OCI-LY1 (cell line): ENCODE results near the gene C5orf24.

Experiments
- H2AFZ ChIP-seq: fragments of 200-600 bp; sonication (generic), shearing (Covaris generic); 2 replicates; pipeline ENCODE4 v1.6.0; 2014; ENCODE audit warnings: antibody characterized with exemption, mild to moderate bottlenecking, low read length
- H3F3A ChIP-seq: fragments of 200-600 bp; sonication (generic), shearing (Covaris generic); 2 replicates; pipeline ENCODE4 v1.6.0; 2014; ENCODE audit warnings: mild to moderate bottlenecking, antibody characterized with exemption, low read length, moderate library complexity; ENCODE audit not compliant: insufficient read depth
- H3K27ac ChIP-seq: fragments of 200-600 bp; sonication (generic); 2 replicates; pipeline ENCODE4 v1.5.1; 2014; ENCODE audit warnings: low read length, mixed run types, mild to moderate bottlenecking, low read depth; ENCODE audit not compliant: poor library complexity, severe bottlenecking
- H3K27me3 ChIP-seq: fragments of 200-600 bp; sonication (generic); 2 replicates; pipeline ENCODE4 v1.6.0; 2014; ENCODE audit warnings: antibody characterized with exemption, mild to moderate bottlenecking, low read length, moderate library complexity; ENCODE audit not compliant: insufficient read depth
- H3K36me3 ChIP-seq: fragments of 200-600 bp; sonication (generic); 2 replicates; pipeline ENCODE4 v1.6.1; 2014; ENCODE audit warnings: mild to moderate bottlenecking, antibody characterized with exemption, low read length, moderate library complexity, mixed read lengths; ENCODE audit not compliant: insufficient read depth
- H3K4me1 ChIP-seq: fragments of 200-600 bp; sonication (generic); 2 replicates; pipeline ENCODE4 v1.5.1; 2014; ENCODE audit warnings: mild to moderate bottlenecking, low read length, moderate library complexity; ENCODE audit not compliant: insufficient read depth, severe bottlenecking
- H3K4me2 ChIP-seq: fragments of 200-600 bp; sonication (generic), shearing (Covaris generic); 2 replicates; pipeline ENCODE4 v1.6.1; 2014; ENCODE audit warnings: low read length
- H3K4me3 ChIP-seq: fragments of 200-600 bp; sonication (generic); 2 replicates; pipeline ENCODE4 v1.5.1; 2014; ENCODE audit warnings: low read length, low read depth, mild to moderate bottlenecking, mixed read lengths; ENCODE audit not compliant: poor library complexity, severe bottlenecking
- H3K79me2 ChIP-seq: fragments of 200-600 bp; shearing (Covaris generic); 2 replicates; pipeline ENCODE4 v1.6.1; 2016; ENCODE audit warnings: mixed run types, low read length, mixed read lengths; ENCODE audit not compliant: insufficient read depth
- H3K9ac ChIP-seq: fragments of 200-600 bp; sonication (generic), shearing (Covaris generic); 2 replicates; pipeline ENCODE4 v1.6.1; 2014; ENCODE audit warnings: mild to moderate bottlenecking, low read length, mixed read lengths
- H3K9me2 ChIP-seq: fragments of 200-600 bp; sonication (generic), shearing (Covaris generic); 2 replicates; pipeline ENCODE4 v1.6.1; 2014; ENCODE audit warnings: low read depth, mild to moderate bottlenecking, low read length, mixed read lengths
- H3K9me3 ChIP-seq: fragments of 200-600 bp; shearing (Covaris generic); 2 replicates; pipeline ENCODE4 v1.6.1; 2014; ENCODE audit warnings: low read length, mixed read lengths
- H4K20me1 ChIP-seq: fragments of 200-600 bp; sonication (generic), shearing (Covaris generic); 2 replicates; pipeline ENCODE4 v1.6.0; 2016; ENCODE audit warnings: mild to moderate bottlenecking, low read length; ENCODE audit not compliant: insufficient read depth
- CTCF ChIP-seq: fragments of 200-600 bp; sonication (generic), shearing (Covaris generic); IDR thresholded peaks from 2 replicates; pipeline ENCODE4 v1.5.1; 2017; ENCODE audit warnings: mild to moderate bottlenecking, antibody characterized with exemption, low read length, moderate library complexity, mixed read lengths
- EZH2 ChIP-seq: fragments of 200-600 bp; sonication (generic), shearing (Covaris generic); IDR thresholded peaks from 2 replicates; pipeline ENCODE4 v1.8.0; 2017; ENCODE audit warnings: borderline replicate concordance, mixed run types, mild to moderate bottlenecking, antibody characterized with exemption, low read length, moderate library complexity, mixed read lengths

C5orf24 gene

GRCh38 chr5:134824681-134825080 is 21.1 kb upstream of the C5orf24 start:
- H3K9ac ChIP-seq = no peak overlapping the region
- no peak overlapping the region for H3K4me3 ChIP-seq

GRCh38 chr5:134825212-134825611 is 20.6 kb upstream of the C5orf24 start:
- Histone ChIP-seq H3K27ac (no peak overlapping the region), H3K4me2 (no peak overlapping the region), H3K9me3 (no peaks in the 10 kb centered on the region), H3K27me3 (no peaks in the 10 kb centered on the region), H3K9ac (no peak overlapping the region), H3K4me1 (no peaks in the 10 kb centered on the region), H3F3A (no peaks in the 10 kb centered on the region), H3K79me2 (no peaks in the 10 kb centered on the region), H2AFZ (no peak overlapping the region), H4K20me1 (no peaks in the 10 kb centered on the region), H3K4me3 (no peak overlapping the region), H3K9me2 (no peaks in the 10 kb centered on the region), H3K36me3 (peaks cover 85% of the 10 kb centered on the region)
- TF ChIP-seq CTCF = no peak

More at GRCh38 chr5:134824681-134825080, 21.1 kb upstream of the C5orf24 start:
- peaks cover 91% of the 10 kb centered on the region for H3K36me3 ChIP-seq
- H3K9me3 ChIP-seq = no peaks in the 10 kb centered on the region
- no peaks in the 10 kb centered on the region for H4K20me1 ChIP-seq
- no peaks in the 10 kb centered on the region for H3K79me2 ChIP-seq
- H3F3A ChIP-seq = no peaks in the 10 kb centered on the region
- H3K4me2 ChIP-seq = no peak overlapping the region
- H3K9me2 ChIP-seq = no peaks in the 10 kb centered on the region
- TF ChIP-seq CTCF (no peak), EZH2 (no peak)
- H3K4me1 ChIP-seq = no peaks in the 10 kb centered on the region
- no peak overlapping the region for H3K27ac ChIP-seq
- no peaks in the 10 kb centered on the region for H3K27me3 ChIP-seq
- no peak overlapping the region for H2AFZ ChIP-seq

- Histone ChIP-seq H2AFZ (no peak overlapping the region), H3K27ac (no peak overlapping the region), H3K79me2 (no peaks in the 10 kb centered on the region), H3K4me2 (no peak overlapping the region), H3K9me2 (no peaks in the 10 kb centered on the region), H3K36me3 (peaks cover 47% of the 10 kb centered on the region), H3K4me3 (no peak overlapping the region), H3F3A (no peaks in the 10 kb centered on the region), H3K9me3 (no peaks in the 10 kb centered on the region), H3K27me3 (no peaks in the 10 kb centered on the region), H4K20me1 (no peaks in the 10 kb centered on the region), H3K4me1 (no peaks in the 10 kb centered on the region), H3K9ac (no peak overlapping the region)
- TF ChIP-seq CTCF = no peak
- no peak for TF ChIP-seq EZH2
These were observed 12.3 kb upstream of the C5orf24 start for GRCh38 chr5:134833340-134834032.
